Measurements from ENCODE around the gene VCPKMT. TPM values are rescaled to one million over a fixed set of nuclear protein-coding genes. Genes with fewer than 3 reads are reported as not detected.

VCPKMT gene
- total RNA-seq (2014; rRNA removed; shearing (Covaris generic)), result 4.9 and 6.8 TPM in 2 replicates
- 3.2 and 4.1 TPM in 2 replicates for polyA plus RNA-seq (2015; cell fraction: cytosol; rRNA removed)
- 41.7 and 51.9 TPM in 2 replicates for polyA plus RNA-seq (2015; cell fraction: nucleus; rRNA removed)

- in situ Hi-C loops (cut with HindIII; ENCODE audit: low pct_unique_long_range_greater_than_20kb, low sequenced_read_pairs), result no loop called here
- peak; percentile 88 for DNase-seq (ENCODE audit: low read depth, low spot score)
Measured at GRCh38 chr14:50116181-50116956, at the start of gene VCPKMT. TSS of gene VCPKMT (minus strand) at chr14:50116572. CDS start at chr14:50116552, 20 bp downstream.

- in situ Hi-C loops (cut with HindIII; ENCODE audit: low pct_unique_long_range_greater_than_20kb, low sequenced_read_pairs), result no loop called here
- DNase-seq (ENCODE audit: low read depth, low spot score), result no peak
Measured at GRCh38 chr14:50156111-50156510, 39.7 kb upstream of the VCPKMT start.

GRCh38 chr14:50148799-50149198 lies 32.4 kb upstream of the VCPKMT start:
- in situ Hi-C loops (cut with HindIII; ENCODE audit: low pct_unique_long_range_greater_than_20kb, low sequenced_read_pairs), result no loop called here

GRCh38 chr14:50139192-50139591 lies 22.8 kb upstream of the VCPKMT start:
- in situ Hi-C loops (cut with HindIII; ENCODE audit: low pct_unique_long_range_greater_than_20kb, low sequenced_read_pairs), result no loop called here
- peak; percentile 16 for DNase-seq (ENCODE audit: low read depth, low spot score)

More at GRCh38 chr14:50148799-50149198, 32.4 kb upstream of the VCPKMT start:
- no peak for DNase-seq (ENCODE audit: low read depth, low spot score)

GRCh38 chr14:50127802-50128201 lies 11.4 kb upstream of the VCPKMT start:
- DNase-seq (ENCODE audit: low read depth, low spot score), result no peak
- in situ Hi-C loops (cut with HindIII; ENCODE audit: low pct_unique_long_range_greater_than_20kb, low sequenced_read_pairs), result no loop called here

GRCh38 chr14:50123062-50123461 lies 6.7 kb upstream of the VCPKMT start:
- no peak for DNase-seq (ENCODE audit: low read depth, low spot score)
- in situ Hi-C loops (cut with HindIII; ENCODE audit: low pct_unique_long_range_greater_than_20kb, low sequenced_read_pairs), result no loop called here

GRCh38 chr14:50122291-50122690 lies 5.9 kb upstream of the VCPKMT start:
- DNase-seq (ENCODE audit: low read depth, low spot score), result no peak
- in situ Hi-C loops (cut with HindIII; ENCODE audit: low pct_unique_long_range_greater_than_20kb, low sequenced_read_pairs), result no loop called here

GRCh38 chr14:50121486-50121885 lies 5.1 kb upstream of the VCPKMT start:
- in situ Hi-C loops (cut with HindIII; ENCODE audit: low pct_unique_long_range_greater_than_20kb, low sequenced_read_pairs), result no loop called here

GRCh38 chr14:50117456-50117855 lies 1.1 kb upstream of the VCPKMT start:
- in situ Hi-C loops (cut with HindIII; ENCODE audit: low pct_unique_long_range_greater_than_20kb, low sequenced_read_pairs), result no loop called here
- peak; percentile 57 for DNase-seq (ENCODE audit: low read depth, low spot score)

More at GRCh38 chr14:50121486-50121885, 5.1 kb upstream of the VCPKMT start:
- DNase-seq (ENCODE audit: low read depth, low spot score), result no peak

GRCh38 chr14:50116966-50117365 lies 594 bp upstream of the VCPKMT start:
- DNase-seq (ENCODE audit: low read depth, low spot score), result peak; percentile 20
- in situ Hi-C loops (cut with HindIII; ENCODE audit: low pct_unique_long_range_greater_than_20kb, low sequenced_read_pairs), result no loop called here

GRCh38 chr14:50113381-50114035 lies 2.9 kb downstream of the VCPKMT start:
- no peak for DNase-seq (ENCODE audit: low read depth, low spot score)
- in situ Hi-C loops (cut with HindIII; ENCODE audit: low pct_unique_long_range_greater_than_20kb, low sequenced_read_pairs), result no loop called here

GRCh38 chr14:50110323-50111037 lies 5.9 kb downstream of the VCPKMT start:
- DNase-seq (ENCODE audit: low read depth, low spot score), result no peak
- in situ Hi-C loops (cut with HindIII; ENCODE audit: low pct_unique_long_range_greater_than_20kb, low sequenced_read_pairs), result no loop called here

GRCh38 chr14:50109342-50109741 lies 7.0 kb downstream of the VCPKMT start:
- in situ Hi-C loops (cut with HindIII; ENCODE audit: low pct_unique_long_range_greater_than_20kb, low sequenced_read_pairs), result loop anchor here (10.0 kb wide), 1 partner anchor 245 kb away; no protein-coding TSS in a partner anchor
- peak; percentile 55 for DNase-seq (ENCODE audit: low read depth, low spot score)

GRCh38 chr14:50107850-50108249 lies 8.5 kb downstream of the VCPKMT start:
- DNase-seq (ENCODE audit: low read depth, low spot score), result no peak
- in situ Hi-C loops (cut with HindIII; ENCODE audit: low pct_unique_long_range_greater_than_20kb, low sequenced_read_pairs), result loop anchor here (10.0 kb wide), 1 partner anchor 243 kb away; no protein-coding TSS in a partner anchor

GRCh38 chr14:50106178-50106577 lies 10.2 kb downstream of the VCPKMT start:
- no peak for DNase-seq (ENCODE audit: low read depth, low spot score)
- in situ Hi-C loops (cut with HindIII; ENCODE audit: low pct_unique_long_range_greater_than_20kb, low sequenced_read_pairs), result loop anchor here (10.0 kb wide), 1 partner anchor 241 kb away; no protein-coding TSS in a partner anchor

- in situ Hi-C loops (cut with HindIII; ENCODE audit: low pct_unique_long_range_greater_than_20kb, low sequenced_read_pairs), result loop anchor here (10.0 kb wide), 1 partner anchor 239 kb away; no protein-coding TSS in a partner anchor
- no peak for DNase-seq (ENCODE audit: low read depth, low spot score)
Measured at GRCh38 chr14:50103558-50103957, 12.8 kb downstream of the VCPKMT start.

GRCh38 chr14:50101417-50101816 lies 15.0 kb downstream of the VCPKMT start:
- no peak for DNase-seq (ENCODE audit: low read depth, low spot score)
- in situ Hi-C loops (cut with HindIII; ENCODE audit: low pct_unique_long_range_greater_than_20kb, low sequenced_read_pairs), result loop anchor here (10.0 kb wide), 1 partner anchor 237 kb away; no protein-coding TSS in a partner anchor

- in situ Hi-C loops (cut with HindIII; ENCODE audit: low pct_unique_long_range_greater_than_20kb, low sequenced_read_pairs), result loop anchor here (10.0 kb wide), 1 partner anchor 236 kb away; no protein-coding TSS in a partner anchor
- no peak for DNase-seq (ENCODE audit: low read depth, low spot score)
Measured at GRCh38 chr14:50100805-50101204, 15.6 kb downstream of the VCPKMT start.
